IPS DF 4.7 (cell line): Measurements from ENCODE around the gene FNDC7.
A peak's percentile ranks its signal among the peaks of the same experiment; 100 is the strongest.
"Not testable (repeated sequence)": the region's sequence is repeated elsewhere in the genome, so short reads cannot be mapped to it uniquely, and the experiment has no call there.

Source experiments
- DNase-seq: peaks from one replicate; pipeline ENCODE4 v3.0.0-alpha.2; 2013; ENCODE audit warnings: low spot score; ENCODE audit errors: extremely low read depth

Gene FNDC7, protein sequence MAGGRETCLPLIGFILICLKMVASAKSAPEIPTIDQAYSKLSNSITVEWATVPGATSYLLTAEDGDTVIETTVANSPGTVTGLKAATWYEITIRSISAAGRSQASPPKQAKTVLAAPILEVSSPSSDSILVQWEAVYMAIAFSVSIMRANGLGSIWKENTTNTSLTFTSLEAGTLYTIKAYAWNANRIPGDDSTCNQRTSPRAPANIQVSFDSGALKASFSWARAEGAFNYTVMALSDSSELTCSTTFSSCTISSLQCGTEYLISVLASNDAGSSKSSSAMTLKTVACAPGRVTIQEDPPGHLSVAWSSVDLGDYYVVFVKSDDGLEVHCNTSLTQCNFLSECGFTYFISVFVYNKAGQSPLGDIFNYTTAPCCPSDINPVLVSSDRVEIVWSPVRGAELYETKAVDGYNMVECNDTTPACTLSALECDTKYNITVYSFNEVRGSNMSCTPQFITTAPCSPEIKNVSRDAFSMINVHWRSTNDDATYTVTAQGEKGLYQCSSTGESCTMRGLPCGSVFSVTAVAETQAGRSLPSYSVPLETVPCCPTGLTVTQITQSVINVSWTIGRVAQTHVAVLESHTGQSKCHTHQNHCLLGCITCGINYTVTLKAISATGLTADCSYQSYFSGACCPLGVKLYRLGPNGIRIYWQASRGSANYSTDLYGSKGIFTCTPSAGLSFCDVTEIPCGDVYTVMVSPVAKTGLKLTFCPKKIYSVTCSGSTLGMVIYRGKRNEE

DNA sequence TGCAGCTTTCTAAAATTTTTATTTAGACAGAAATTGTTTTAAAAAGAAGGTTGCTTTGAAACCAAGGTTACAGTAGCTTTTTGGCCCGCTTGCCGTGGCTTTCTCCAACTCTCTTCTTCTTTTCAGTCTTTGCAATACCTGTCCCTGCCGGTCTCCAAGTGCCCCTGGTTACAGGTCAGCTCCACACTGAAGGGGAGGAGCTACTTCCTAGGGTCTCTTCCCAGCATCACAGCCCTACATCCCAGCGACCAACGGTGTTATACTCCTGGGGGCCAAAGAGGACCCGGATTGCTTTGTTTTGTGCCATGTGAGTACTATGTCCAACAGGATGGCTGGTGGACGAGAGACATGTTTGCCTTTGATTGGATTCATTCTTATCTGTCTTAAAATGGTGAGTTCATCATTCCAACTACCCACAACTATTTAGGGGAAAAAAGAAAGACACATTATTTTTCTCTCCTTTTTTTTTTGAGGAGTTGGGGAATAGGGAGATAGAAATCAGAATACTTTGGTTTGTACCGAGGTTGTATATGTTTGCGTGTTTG is at the start of gene FNDC7:
FNDC7 (plus strand) TSS at position 303 of the 545 bp plus-strand sequence; CDS start at position 329, 26 bp downstream.
- DNase-seq, result no peak

DNA sequence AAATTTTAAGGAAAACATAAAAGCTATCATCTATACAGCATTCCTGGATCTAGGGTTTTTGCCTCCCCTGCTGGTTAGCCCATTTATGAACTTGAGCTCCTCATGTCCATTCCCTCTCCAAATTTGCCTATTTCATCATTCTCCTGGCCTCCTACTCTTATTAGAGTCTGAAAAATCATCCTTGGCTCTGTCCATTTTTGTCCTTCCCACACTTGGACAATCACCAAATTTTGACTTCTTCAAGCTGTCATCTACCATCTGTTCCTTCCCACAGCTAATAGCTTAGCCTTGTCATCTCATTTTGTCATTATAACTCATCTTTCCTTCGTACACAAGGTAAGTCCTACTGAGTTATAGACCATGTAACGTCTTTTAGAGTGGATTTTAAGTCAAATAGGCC is 49.6 kb upstream of the FNDC7 start:
- no peak for DNase-seq

DNA sequence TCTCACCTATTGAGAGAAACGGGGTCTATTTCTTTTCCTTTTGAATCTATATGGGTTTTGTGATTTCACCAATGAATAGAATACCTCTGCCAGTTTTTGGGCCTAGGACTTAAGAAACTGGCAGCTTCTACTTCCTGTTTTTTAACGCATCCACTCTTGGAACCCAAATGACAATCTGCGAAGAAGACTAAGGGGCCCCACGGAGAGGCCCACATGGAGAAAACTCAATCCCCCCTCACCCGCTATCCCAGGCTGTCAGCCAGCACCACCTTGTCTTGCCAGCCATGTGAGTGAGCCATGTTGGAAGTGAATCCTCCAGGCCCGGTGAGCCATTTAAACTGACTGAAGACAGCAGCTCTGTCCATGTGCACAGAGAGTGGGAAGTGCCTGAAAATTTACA is 48.2 kb upstream of the FNDC7 start:
- no peak for DNase-seq

DNA sequence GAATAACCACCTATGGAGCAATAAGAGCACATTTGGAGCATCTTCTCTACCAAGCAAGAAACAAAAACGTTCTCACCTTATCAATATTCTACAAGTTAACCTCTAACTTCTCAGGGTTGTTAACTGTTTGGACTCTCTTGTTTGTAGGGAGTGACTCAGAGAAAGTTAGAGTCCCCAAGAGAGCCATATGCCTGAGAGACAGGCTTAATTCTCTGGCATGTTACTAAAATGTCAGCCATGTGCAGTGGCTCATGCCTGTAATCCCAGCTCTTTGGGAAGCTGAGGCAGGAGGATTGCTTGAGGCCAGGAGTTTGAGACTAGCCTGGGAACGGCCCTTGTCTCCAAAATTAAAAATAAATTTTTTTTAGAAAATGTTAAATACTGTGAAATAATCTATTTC is 47.6 kb upstream of the FNDC7 start:
- no peak for DNase-seq

DNA sequence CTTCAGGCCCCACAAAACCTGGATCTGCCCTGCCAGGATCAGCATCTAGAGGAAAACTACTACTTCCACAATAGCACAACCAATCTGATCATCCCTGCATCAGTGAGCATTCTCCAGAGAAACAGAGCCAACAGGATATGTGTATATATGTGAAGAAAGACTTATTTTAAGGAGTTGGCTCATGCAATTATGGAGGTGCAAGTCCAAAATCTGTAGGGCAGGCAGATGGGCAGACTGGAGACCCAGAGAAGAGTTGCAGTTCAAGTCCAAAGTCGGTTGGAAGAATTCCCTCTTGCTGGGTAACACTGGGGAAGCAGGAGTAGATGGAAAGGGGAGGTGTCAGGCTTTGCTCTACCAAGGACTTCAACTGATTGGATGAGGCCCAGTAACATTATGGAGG is 46.9 kb upstream of the FNDC7 start:
- no peak for DNase-seq

DNA sequence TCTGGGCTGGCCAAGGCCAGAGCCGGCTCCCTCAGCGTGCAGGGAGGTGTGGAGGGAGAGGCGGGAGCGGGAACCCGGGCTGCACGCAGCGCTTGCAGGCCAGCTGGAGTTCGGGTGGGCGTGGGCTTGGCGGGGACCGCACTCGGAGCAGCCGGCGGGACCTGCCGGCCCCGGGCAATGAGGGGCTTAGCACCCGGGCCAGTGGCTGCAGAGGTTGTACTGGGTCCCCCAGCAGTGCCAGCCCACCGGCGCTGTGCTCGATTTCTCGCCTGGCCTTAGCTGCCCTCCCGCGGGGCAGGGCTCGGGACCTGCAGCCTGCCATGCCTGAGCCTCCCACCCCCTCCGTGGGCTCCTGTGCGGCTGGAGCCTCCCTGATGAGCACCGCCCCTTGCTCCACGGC is 45.3 kb upstream of the FNDC7 start:
- not testable (repeated sequence) for DNase-seq

DNA sequence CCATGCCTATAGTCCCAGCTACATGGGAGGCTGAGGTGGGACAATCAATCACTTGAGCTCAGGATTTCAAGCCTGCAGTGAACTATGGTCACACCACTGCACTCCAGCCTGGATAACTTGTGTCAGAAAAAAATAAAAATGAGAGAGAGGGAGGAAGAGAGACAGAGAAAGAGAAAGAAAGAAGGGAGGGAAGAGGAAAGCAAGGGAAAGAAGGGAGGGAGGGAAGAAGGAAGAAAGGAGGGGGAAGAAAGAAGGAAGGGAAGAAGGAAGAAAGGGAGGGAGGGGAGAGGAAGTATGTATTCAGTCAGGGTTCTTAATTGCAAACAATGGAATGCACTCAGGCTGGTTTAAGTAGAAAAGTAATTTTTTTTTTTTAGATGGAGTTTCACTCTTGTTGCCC is 43.9 kb upstream of the FNDC7 start:
- no peak for DNase-seq

DNA sequence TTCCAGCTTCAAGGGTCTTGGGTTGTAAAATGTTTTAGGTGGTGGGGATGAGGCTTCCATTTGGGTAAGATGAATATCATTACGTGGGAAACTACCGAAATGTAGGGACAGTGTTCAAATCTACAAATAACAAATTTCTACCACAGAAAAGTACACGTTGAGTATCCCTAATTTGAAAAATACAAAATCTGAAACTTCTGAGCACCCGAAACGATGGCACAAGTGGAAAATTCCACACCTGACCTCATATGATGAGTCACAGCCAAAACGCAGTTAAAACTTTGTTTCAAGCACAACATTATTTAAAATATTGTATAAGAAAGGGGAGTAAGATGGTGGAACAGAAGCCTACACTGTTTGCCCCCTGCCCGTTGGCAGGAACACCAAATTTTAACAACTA is 43.0 kb upstream of the FNDC7 start:
- DNase-seq, result no peak

DNA sequence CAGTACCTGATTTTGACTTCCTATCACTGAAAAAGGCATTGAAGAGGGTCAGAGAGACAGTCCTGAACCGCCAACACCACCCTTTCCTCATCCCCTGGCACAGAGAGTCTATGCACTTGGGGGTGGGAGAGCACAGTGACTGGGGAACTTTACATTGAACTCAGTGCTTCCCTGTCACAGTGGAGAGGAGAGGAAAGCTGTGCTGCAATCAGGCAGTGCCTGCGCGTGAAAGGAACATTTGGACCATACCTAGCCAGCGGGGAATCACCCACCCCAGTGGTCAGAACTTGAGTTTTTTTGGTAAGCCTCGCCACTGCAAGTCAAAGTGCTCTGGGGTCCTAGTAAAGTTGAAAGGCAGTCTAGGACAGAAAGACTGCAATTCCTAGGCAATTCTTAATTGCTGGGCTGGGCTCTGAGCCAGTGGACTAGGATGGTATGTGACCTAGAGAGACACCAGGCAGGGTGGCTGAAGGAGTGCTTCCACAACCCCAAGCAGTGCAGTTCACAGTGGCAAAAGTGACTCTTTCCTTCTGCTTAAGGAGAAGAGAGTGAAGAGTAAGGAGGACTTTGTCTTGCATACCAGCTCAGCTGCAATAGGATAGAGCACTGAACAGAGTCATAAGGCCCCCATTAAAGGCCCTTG is 42.5 kb upstream of the FNDC7 start:
- DNase-seq, result no peak

DNA sequence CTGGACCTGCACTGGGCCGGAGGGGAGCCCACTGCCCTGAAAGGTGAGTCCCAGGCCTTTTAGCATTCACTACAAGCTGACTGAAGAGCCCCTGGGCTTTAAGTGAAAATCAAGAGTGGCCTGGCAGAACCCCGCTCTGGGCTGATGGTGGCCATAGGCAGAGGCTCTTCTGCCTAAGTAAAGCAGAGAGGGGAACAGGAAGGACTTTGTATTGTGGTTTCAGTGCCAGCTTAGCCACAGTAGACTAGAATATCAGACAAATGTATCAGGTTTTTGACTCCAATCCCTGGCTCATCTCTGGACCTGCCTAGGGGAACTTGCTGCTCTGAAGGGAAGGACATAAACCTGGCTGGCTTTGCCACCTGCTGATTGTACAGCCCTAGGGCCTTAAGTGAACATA is 41.6 kb upstream of the FNDC7 start:
- DNase-seq, result no peak

DNA sequence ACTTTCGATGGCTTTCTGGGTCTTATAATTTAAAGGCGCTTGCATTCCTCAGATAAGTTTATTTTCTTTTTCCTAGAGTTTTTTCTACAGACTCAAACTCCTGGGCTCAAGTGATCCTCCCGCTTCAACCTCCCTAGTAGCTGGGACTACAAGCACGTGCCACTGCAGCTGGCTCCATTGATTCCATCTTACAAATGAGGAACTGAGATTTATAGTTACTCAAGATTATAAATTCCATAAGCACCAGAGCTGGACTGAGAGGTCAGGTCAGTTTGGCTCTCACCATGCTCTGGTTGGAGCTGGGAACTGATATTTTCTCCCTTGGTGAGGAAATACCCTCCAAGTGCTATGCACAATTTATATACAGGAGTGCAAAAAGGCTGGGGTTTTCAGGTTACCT is 34.0 kb upstream of the FNDC7 start:
- no peak for DNase-seq

DNA sequence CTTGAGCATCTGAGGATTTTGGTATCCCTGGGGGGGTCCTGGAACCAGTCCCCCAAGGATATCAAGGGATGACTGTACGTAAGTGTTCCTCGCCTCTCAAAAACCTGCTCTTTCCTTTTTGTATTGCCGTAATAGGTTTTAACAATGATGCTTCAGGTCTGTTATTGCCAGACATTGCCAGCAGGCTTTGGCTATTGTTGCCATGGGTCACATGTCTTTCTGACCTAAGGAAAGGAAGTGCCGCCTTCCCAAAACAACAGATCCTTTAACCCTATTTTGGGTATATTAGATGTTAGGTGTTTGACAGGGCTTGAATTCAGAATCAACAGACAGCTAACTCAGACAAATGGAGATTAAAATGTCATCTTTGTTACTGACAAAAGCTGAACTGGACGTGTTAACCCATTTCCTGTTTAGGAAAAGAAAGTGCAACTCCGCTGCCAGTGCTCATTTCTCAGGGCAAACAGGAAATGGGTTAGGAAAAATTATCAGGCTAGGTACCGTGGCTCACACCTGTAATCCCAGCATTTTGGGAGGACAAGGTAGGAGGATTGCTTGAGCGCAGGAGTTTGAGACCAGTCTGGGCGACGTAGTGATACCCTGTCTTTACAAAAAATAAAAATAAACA is 33.0 kb upstream of the FNDC7 start:
- DNase-seq, result no peak

DNA sequence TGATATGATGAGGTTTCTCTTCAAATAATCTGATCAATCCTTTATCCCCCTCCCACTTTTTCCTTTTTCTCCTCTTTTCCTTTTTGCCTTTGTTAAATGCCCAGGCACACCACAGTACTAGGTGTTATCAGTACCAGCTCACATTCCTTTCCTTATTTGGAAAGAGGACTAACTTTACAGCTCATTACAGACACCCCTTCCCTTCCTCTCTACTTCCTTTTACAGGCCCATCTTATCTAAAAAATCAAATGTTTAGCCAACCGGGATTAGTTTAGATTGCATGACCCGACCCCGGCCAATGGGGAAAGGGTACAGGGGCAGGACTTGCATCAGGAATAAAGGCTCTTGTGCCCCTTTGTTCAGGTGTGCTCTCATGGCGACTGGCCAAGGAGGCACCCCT is 31.0 kb upstream of the FNDC7 start:
- not testable (repeated sequence) for DNase-seq

DNA sequence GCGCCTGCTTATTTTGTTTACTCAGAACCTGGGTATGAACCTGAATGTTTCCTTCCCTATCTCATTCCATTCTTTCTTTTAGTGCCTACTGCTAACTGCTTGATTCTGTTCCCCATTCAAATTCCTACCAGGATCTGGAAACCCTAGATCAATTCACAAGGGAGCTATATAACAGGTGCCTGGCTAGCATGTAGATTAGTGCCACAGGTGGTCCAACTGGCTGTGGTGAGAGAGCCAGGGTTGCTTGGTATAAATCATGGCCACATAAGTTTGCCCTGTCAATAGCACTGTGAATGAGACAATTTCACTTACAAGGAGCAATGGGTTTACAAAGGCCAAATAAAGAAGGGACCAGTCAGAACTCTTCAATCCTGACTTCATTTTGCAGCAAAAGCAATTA is 27.2 kb upstream of the FNDC7 start:
- no peak for DNase-seq

DNA sequence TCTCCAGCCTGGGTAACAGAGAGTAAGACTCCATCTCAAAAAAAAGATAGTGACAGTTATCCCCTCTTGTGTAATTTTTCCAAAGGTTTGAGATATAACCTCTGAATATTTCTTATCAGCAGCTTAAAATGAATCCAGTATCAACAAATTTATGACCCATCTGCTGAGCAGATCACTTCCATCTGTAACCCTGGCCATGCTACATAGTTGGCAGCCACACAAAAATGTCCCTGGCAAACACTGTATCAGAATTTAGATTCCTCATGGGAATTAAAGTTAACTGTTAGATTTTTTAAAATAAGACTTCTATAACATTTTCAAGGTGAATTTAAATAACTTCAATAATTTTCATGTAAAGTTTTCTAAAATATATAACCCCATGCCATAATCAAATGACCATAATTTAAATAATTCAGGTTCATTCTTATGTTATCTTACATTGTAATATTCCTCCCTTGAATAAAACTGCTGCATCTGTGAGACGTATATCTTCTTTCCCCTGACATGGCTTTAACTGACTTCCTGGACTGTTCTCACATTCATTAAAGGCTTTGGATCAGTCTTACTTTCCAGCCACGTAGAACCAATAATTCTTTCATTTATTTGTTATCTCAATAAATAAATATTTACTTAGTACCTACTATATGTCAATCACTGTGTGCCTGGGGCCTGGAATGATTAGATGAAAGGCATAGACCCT is 25.9 kb upstream of the FNDC7 start:
- no peak for DNase-seq

DNA sequence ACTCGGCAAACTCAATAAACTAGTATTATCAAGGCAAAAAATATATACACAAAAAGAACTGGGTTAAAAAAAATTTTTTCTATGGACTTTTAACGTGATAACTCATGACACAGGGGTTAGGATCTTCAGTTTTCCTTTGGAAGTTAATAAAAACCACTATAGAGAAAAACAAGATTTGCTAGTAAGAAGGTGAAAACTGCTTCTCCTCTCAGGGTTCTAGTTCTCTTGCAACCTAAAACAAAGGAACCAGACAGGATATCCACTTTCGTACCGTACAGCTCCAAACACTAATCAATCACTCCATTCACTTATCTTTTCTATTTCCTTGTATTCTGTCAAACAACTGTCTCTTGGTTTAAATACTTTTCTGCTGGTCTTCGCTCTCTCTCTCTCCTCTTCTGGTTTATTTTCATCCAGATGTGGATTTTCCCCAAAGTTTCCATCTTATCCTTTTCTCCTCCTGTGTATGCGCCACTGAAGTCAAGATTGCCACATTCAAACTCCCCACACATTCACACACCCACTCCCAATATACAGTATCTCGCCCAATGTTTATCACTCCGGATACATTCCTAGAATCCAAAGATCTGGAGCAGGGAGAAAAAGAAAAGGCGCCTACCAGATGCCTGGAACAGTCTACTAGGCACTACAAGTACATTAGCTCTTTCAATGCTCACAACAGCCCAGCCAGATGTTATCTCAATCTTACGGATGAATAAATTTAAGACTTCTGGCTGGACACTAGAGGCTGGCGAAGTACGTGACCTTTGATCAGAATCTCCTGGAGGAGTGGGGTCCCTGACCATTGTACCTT is 21.4 kb upstream of the FNDC7 start:
- no peak for DNase-seq

DNA sequence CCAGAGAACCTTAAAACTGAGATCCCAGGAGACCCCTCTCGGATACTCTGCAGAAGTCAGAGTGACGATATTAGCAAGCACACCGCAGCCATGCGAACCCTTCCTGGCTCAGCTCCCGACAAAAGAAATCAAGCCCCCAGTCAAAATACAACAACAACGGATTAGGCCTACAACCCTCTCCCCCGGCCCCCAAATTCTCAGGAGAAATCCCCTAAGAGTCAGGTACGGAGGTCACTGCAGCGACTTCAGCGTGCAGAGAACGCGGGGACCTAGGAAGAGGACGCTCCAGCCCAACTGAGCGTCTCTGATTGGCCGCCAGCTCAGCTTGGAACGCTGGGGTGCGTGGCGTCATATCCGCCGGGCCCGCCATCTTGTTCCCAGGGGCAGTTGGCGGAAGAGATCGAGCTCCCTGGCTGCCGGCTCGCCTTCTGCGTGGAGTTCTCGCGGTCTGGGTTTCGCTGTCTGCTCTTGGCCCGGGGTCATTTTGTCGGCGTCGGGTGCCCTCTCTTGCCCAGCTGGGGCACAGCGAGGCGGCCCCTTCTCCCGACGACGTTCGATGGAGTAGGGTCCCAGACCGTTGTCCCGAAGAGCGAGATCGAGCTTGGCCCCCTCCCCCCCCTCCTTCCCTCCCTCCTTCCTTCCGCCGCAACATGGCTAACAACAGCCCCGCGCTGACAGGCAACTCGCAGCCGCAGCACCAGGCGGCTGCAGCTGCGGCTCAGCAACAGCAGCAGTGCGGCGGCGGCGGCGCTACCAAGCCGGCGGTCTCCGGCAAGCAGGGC is 20.6 kb upstream of the FNDC7 start, which contains the start of gene PRPF38B:
PRPF38B (plus strand) TSS at position 369 of the 782 bp plus-strand sequence; CDS start at position 651, 282 bp downstream.
- peak; percentile 79 for DNase-seq

DNA sequence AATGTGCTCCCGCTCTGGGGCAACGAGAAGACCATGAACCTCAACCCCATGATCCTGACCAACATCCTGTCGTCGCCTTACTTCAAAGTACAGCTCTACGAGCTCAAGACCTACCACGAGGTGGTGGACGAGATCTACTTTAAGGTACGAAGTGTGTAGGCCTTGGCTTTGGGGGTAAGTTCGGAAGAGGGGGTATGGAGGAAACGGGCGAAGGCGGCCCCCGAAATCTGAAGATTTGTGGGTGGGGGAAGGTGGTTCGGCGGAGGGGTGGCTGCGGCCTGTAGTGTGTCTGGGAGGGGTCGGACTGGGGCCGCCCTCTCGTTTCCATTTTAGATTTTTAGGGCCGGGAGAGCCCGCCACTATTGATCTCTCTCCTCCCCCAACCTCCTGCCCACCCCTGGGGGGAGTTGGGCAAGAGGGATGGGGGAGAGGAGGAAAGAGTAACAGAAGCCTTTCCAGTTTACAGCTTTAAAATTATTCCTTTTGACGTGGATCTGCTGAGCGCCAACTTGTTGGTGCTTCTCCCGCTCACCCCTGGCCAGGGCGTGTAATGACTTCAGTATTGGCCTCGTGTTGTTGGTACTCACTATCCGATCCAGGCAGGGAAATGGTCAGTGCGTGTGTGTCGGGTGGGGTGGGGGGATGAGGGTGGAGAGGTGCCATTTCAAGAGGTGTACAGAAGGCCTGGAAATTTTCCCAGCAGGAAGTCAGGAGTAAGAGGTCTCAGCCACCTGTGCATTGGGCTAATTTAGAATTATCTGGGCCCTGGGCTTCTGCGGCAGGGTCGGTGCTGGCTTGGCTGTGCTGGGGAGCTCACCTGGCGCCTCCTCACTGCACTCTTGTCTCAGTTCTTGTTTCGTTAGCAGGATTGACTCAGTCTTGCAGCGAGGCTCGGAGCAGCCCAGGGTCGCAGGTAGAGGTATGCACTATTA is 19.7 kb upstream of the FNDC7 start:
- no peak for DNase-seq
